Measurements from ENCODE around the gene CACNA1B. TPM values are rescaled to one million over a fixed set of nuclear protein-coding genes. Genes with fewer than 3 reads are reported as not detected.
A peak's percentile ranks its signal among the peaks of the same experiment; 100 is the strongest.
"Not testable (repeated sequence)": the region's sequence is repeated elsewhere in the genome, so short reads cannot be mapped to it uniquely, and the experiment has no call there.

CACNA1B gene
- polyA plus RNA-seq (ENCODE audit: insufficient read length): 0.72 TPM

DNA sequence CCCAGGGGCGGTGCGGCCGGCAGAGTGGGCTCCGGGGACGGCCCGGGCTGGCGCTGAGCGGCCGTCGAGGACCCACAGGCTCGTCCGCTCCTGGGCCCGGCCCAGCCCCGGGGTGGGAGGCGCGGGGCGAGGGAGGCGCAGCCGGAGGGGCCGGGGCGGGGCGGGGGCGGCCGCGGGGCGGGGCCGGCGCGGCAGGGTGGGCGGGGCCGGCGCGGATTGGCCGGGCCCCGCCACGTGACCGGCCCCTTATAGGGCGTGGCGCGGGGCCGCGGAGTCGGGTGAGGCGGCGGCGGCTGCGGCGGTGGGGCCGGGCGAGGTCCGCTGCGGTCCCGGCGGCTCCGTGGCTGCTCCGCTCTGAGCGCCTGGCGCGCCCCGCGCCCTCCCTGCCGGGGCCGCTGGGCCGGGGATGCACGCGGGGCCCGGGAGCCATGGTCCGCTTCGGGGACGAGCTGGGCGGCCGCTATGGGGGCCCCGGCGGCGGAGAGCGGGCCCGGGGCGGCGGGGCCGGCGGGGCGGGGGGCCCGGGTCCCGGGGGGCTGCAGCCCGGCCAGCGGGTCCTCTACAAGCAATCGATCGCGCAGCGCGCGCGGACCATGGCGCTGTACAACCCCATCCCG, at the start of gene CACNA1B:
TSS of gene CACNA1B (plus strand) at position 277 of the 617 bp plus-strand sequence. CDS start at position 429, 152 bp downstream.
- DNase-seq (ENCODE audit: low read depth): not testable (repeated sequence)

DNA sequence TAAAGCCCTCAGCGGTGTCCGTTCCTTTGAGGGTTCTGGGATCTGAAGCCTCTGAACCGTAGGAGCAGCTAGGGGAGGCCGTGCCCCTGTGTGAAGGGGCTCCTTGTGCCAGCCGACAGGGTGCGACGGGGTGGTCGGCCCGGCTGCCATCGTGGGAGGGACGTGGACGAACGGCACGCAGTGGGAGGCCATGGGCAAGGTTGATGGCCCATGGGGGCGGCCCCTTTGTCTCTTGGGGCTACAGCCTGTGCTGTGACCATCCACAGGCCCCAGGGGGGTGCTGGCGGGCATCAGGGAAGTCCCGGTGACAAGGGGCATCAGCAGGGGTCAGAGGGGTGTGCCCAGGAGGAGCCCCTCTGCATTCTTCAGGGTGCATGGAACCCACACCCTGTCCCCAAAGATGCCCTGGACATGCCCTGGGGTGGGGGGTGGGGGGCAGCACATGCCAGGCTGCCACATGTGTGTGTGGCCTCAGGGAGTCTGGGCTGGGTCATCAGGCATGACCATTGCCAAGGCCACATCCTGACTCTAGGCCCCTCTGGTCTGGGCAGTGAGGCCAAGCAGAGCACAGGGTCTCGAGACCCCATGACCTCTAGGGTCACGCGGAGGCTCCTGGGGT, 49.6 kb upstream of the CACNA1B start:
- DNase-seq (ENCODE audit: low read depth): no peak

- DNase-seq (ENCODE audit: low read depth): peak; percentile 2
Observed at GRCh38 chr9:137828527-137829259, 48.9 kb upstream of the CACNA1B start.

DNA sequence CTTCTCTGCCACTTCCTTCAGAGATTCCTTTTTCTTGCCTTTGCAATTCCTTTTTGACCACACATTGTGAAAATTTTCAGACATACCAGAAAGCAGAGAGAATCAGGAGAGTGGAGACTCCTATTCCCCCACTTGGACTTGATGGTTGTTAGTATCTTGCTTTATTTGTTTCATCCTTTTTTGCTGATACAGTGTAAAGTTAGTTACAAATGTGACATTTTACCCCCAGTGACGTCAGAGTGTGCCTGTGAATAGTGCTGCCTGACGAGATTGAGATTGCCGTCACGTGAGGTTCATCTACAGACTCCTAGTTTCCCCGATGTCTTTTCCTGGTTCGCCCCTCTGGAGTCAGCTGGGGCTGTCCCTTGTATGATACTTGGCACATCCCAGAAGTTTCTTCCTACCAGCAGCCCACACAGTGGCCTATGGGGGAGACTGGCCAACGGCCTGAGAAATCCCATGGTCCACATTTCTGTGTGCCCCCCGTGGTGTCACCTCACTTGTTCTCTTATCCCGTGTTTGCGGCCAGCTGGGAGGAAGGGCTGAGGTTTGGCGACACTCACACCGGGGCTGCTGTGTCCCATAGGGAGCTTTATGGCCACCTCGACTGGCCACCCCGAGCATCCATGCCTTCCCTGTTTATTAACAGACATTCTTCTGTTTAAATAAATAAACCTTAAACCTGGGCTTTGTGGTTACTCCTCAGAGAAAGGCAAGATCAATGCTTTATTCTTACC, 48.2 kb upstream of the CACNA1B start:
- DNase-seq (ENCODE audit: low read depth): no peak

DNA sequence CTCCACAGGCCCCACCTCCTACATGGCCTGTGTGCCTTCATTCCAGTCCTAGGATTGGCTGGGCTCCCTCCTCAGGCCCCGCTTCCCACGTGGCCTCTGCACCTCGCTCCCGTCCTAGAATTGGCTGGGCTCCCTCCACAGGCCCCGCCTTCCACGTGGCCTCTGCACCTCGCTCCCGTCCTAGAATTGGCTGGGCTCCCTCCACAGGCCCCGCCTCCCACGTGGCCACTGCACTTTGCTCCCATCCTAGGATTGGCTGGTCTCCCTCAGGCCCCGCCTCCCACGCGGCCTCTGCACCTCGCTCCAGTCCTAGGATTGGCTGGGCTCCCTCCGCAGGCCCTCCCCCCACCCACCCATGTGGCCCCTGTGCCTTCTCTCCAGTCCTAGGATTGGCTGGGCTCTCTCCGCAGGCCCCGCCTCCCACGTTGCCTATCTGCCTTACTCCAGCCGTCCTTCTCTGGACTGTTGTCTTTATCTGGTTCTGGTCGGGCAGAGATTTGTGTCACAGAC, 45.3 kb upstream of the CACNA1B start:
- DNase-seq (ENCODE audit: low read depth): no peak

GRCh38 chr9:137832830-137833590, 44.6 kb upstream of the CACNA1B start:
- DNase-seq (ENCODE audit: low read depth): no peak

GRCh38 chr9:137833721-137834613, 43.6 kb upstream of the CACNA1B start:
- DNase-seq (ENCODE audit: low read depth): no peak

DNA sequence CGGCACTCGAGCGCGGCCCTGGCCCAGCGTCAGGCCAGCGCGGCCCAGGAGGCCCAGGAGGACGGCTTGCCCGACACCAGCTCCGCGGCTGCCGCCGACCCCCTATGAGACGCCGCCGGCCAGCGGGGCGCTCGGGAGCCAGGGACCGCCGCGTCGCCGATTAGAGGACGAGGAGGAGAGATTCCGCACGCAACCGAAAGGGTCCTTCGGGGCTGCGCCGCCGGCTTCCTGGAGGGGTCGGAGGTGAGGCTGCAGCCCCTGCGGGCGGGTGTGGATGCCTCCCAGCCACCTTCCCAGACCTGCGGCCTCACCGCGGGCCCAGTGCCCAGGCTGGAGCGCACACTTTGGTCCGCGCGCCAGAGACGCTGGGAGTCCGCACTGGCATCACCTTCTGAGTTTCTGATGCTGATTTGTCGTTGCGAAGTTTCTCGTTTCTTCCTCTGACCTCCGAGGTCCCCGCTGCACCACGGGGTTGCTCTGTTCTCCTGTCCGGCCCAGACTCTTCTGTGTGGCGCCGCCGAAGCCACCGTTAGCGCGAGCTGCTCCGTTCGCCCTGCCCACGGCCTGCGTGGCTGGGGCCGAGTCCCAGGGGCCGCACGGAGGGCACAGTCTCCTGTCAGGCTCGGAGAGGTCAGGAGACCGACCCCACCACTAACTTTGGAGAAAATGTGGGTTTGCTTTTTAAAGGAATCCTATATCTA, 42.6 kb upstream of the CACNA1B start:
- no peak for DNase-seq (ENCODE audit: low read depth)

- DNase-seq (ENCODE audit: low read depth): no peak
Observed at GRCh38 chr9:137836151-137836830, 41.3 kb upstream of the CACNA1B start.

DNA sequence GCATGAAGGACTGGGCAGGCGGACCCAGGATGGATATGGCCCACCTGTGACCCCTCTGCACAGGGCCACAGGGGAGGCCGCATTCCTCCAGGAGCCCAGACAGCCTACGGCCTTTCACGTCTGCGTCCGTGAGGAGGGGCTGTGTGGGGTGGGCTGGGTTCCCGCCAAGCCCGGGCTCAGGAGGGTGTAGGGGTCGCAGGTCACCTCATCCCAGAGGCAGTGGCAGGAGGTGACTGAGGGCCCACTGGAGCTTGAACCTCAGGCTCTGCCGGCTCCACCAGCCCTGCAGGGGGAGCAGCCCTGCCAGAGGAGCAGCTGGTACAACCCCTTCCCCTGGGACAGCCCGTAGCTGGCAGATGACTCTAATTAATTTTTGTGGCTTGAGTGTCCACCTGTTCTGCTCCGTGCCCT, 40.7 kb upstream of the CACNA1B start:
- no peak for DNase-seq (ENCODE audit: low read depth)

DNA sequence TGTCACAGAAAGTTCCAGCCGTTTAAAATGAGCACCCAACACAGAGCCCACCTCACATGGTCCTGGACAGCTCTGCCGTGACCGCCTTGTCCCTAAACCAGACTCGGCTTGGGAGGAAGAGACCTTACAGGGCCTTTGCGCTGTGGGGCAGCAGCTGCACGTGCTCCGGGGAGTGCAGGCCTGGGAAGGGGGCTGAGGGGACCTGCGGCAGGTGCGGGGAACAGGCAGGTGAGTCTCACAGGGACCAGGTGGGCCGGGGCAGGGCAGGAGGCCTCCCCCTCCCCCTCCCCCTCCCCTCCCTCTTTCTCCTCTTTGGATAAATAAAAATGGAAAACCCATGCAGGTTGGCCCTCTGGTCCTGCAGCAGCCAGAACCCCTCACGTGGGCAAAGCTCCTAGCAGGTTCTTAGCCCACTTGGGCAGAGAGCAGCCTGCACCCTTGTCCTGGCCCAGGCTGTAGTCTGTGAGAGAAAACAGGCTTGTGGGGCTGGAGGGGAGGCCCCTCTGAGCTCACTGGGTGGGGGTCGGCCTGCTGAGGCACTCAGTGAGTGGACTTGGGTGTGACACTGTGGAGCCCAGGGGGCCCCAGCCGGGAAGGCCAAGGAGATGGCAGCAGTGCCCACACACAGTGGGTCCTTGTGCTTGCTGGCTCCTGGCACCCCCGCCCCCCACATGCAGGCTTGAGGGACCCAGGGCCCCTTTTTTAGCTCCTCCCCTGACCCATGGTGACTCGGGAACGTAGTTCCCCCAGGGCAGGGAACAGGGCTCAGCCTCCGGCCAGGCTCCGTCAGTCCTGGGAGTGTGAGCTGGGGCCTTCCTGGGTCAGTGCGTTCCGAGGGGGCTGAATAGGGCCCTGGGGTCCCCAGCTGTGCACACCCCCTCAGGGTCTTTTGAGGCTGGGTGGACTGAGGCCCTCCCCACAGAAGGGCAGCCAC, 40.0 kb upstream of the CACNA1B start:
- no peak for DNase-seq (ENCODE audit: low read depth)

DNA sequence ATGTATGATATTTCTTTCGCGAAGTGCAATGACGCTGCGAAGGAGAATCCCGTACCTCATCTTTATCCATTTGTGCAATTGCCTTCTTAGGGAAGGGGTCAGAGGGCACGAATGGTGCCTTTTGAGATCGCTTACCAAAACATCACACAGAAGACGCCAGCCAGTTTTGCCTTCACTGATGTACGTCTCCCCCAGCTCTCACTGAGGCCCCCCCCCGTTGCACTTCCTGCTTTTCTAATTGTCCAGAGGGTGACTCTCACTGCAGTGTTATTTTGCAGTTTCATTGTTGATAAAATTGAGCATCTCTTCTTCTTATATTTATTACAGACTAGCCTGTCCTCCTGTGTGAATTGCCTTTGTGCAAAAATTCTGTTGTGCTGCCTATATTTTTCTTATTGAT, 39.0 kb upstream of the CACNA1B start:
- no peak for DNase-seq (ENCODE audit: low read depth)

- DNase-seq (ENCODE audit: low read depth): no peak
Observed at GRCh38 chr9:137843355-137843754, 34.2 kb upstream of the CACNA1B start.

- DNase-seq (ENCODE audit: low read depth): no peak
Observed at GRCh38 chr9:137851516-137852267, 25.9 kb upstream of the CACNA1B start.

GRCh38 chr9:137853392-137853995, 24.1 kb upstream of the CACNA1B start:
- DNase-seq (ENCODE audit: low read depth): no peak

GRCh38 chr9:137860361-137860760, 17.2 kb upstream of the CACNA1B start:
- DNase-seq (ENCODE audit: low read depth): no peak
